DMS114 treated with DMSO at 0.1 percent for 48 hours (cell line): Measurements from ENCODE around the gene RBBP8NL.

ENCODE experiments used
- DNase-seq: peaks from one replicate; lab custom pipeline; 2025; ENCODE audit not compliant: unreplicated experiment; lab: John Stamatoyannopoulos, UW

RBBP8NL gene

GRCh38 chr20:62408640-62409039, 18.7 kb downstream of the RBBP8NL start:
- DNase-seq: no peak

GRCh38 chr20:62408055-62408454, 19.3 kb downstream of the RBBP8NL start:
- no peak for DNase-seq

DNA sequence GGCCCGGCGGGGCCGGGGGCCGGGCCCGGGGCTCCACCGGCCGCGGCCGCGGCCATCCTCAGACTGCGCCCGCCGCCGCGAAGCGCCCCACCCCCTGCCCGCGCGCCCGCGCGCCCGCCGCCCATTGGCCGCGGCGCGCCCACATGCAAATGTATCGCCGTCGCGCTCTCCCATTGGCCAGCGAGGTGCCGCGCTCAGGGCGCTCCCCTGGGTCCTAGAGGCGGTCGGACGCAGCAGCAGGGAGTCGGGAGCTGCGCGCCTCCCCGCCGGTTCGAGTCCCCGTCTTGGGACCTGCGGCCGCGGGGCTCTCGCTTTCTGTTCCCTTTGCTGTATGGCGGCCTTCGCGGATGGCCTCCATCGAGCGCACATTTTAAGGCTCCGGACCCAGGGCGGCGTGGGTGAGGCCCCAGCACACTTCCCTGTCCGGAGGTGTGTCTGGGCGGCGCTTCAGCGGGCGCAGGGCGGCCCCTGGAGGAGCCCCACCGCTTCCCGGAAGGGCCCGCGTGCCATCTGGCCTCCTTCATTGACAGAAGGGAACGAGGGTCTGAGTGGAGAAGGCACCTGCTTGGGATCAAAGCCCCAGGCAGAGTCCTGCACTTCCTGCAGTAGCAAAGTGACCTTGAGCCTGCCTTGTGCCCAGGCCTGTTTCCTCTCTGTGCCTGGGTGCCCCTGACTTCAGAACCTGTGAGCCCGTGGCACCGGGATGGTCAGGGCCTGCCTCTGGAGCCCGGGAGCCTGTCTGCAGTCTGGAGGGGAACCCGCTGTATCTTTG, 19.9 kb downstream of the RBBP8NL start, which contains the start of gene CABLES2:
Gene CABLES2 (minus strand): TSS at position 65 of the 772 bp plus-strand sequence. CDS start 9 bp downstream, at position 56.
- peak; percentile 62 for DNase-seq

DNA sequence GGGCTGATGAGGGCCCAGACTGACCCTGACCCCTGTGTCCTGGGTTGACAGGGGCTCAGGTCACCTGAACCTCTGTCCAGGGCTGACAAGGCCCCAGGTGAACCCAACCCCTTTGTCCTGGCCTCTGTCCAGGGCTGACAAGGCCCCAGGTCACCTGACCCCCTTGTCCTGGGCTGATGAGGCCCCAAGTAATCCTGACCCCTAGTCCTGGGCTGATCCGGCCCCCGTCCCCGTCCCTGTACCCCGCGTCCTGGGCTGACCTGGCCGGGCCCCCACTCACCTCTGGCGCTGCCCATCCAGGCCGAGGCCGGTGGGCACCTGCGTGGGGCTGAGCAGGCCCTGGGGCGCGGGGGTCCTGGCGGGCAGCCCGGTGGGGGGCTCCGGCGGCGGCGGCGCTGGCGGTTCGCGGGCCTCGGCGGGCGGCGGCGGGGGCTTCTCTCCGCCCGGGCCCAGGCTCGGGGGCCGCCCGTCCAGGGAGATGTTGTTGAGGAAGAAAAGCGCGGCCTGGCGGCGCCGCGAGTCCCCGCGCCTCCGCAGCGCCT, 20.6 kb downstream of the RBBP8NL start:
- no peak for DNase-seq

GRCh38 chr20:62405981-62406513, 21.3 kb downstream of the RBBP8NL start:
- DNase-seq: no peak

- DNase-seq: no peak
These were observed 22.0 kb downstream of the RBBP8NL start for GRCh38 chr20:62405108-62405980.

GRCh38 chr20:62404761-62405107, 22.6 kb downstream of the RBBP8NL start:
- DNase-seq: no peak

- DNase-seq: no peak
These were observed 23.1 kb downstream of the RBBP8NL start for GRCh38 chr20:62404112-62404665.

GRCh38 chr20:62403331-62403730, 24.0 kb downstream of the RBBP8NL start:
- DNase-seq: no peak

DNA sequence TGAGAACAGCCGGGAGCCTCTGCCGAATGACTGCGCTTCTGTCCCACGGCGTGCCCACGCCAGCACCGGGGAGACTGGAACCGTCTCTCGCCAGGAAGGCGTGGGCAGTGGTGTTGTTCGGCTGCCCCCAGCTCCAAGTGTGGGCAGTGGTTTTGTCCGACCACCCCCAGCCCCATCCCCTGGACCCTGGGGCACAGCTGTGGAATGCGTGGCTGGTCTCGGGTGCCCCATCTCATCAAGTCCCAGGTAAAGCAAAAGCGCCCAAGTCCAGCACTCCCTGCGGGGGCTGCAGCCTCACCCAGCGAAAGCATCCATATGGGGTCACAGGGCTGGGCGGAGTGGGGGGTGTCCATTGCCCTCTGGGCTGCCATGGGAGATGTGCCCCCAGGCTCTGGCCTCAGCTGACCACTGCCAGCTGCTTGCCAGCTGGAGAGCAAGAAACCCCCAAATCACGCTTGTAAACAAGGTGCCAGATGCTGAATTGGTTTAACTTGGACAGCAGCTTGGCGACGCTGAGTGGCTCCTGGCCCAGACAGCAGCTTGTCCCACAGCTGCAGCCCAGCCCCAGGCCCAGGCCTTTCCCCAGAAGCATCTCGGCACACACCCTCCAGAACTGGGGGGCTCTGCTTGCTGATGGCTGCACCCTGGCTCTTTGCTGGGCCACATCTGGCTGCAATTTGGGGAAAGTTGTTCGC, 24.7 kb downstream of the RBBP8NL start:
- no peak for DNase-seq

DNA sequence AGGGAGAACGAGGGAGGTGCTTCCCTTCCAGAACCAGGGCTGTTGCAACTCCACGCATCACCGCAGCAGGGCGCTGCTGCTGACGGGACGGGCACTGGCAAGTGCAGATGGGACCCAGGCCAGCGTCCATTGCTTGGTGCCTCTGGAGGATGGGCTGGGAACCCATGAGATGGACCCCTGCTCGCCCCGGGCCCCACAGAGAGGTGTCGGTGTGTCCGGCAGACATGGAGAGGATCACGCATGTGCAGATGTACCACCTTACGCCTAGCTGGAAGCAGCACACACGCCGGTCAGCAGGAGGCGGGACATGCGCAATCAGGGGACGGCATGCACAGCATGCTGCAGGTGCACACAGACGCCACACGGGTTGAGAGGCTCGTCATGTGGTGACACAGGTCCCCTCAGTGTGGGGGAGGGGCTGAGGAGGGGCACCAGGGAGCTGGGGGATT, 26.0 kb downstream of the RBBP8NL start:
- no peak for DNase-seq

DNA sequence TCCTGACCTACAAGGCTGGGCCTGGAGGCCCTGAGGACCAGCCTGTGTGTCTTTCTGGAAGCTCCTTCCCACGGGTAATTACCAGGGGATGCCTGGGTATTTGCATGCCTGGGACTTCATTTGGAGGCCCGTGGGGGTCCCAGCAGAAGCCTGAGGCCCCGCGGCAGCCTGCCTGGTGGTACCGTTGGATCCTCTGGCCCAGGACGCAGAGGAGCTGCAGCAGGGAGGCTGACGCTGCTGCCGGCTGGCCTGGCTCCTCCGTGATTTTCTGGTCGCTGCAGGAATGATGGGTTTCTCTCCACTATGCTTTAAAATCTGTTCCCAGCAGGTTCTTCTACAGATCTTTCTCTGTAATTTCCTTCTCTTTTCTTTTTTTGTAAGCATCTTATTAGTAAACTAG, 26.8 kb downstream of the RBBP8NL start:
- no peak for DNase-seq

GRCh38 chr20:62400021-62400420, 27.3 kb downstream of the RBBP8NL start:
- DNase-seq: no peak

DNA sequence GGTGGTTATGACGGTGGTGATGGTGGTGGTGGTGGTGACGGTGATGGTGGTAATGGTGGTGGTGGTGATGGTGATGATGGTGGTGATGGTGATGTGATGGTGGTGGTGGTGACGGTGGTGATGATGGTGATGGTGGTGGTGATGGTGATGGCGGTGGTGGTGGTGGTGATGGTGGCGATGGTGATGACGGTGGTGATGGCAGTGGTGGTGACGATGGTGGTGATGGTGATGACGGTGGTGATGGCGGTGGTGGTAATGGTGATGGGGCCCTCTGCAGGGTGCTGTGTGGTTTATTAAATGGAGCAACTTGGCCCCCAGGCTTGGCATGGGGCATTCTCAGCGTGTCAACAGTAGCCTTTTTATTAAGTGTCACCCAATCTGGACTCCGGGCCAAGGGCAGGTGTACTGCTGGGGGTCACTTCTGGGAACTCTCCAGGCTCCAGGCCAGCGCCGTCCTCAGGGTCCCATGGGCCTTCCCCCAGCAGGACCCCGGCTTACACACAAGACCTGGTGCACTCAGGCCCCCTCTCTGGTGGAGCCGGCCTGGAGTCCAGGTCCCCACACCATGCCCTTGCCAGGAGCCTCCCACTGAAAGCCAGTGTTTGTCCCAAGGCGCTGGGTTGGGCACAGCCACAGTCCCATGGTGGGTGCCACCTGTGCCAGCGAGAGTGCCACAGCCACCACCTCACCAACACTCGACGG, 29.1 kb downstream of the RBBP8NL start:
- no peak for DNase-seq

- DNase-seq: no peak
These were observed 30.7 kb downstream of the RBBP8NL start for GRCh38 chr20:62396367-62397239.

GRCh38 chr20:62395311-62396242, 31.8 kb downstream of the RBBP8NL start:
- no peak for DNase-seq

DNA sequence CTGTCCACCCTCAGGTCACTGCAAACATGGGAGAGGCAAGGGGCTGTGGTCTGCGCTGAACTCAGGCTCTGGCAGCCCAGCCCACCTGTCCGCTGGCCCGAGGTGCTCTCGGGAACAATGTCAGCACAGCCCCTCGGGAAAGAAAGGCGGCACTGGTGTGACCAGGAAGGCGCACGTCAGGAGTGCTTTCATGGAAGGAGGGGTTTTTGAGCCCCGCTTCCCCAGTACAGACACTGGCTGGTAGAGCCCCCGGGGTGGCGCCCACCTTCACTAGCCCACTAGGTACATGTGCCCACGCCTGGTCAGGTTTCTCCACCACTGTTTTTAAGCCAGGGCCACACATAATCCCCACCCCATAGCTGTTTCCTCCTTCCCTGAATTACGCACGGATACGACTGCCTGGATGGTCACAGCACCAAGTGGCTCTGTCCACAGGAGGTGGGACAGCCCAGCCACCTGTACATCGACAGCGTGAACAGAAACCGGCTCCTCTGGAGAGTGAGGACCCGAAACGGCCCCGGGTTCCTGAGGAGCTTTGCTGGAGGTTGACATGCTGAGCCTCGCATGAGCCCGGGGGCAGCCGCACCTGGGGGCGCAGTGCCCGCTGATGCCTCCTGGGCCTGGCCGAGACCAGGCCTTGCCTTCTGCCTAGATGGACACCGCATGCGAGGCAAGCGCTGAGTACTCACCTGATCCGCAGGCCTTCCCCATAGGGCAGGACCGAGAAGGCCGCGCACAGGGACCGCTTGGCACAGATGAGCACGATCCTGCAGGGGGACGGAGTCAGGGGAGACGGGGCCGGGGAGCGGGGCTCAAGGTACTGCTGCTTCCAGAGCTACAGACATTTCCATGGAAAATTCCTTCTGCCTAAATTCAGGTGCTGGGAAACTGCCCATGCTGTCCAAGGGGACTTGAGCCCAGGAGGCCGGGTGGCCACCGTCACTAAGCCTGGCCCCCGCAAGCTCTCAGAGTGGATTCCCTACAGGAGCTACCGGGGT, 32.8 kb downstream of the RBBP8NL start:
- no peak for DNase-seq
